HCT116 (cell line): ENCODE data around the gene SLMAP. TPM values are rescaled to one million over a fixed set of nuclear protein-coding genes. Genes with fewer than 3 reads are reported as not detected.

ENCODE experiments used
- ATAC-seq: fragments of 200-7000 bp; cut with Tn5 transposase; 2 replicates; pipeline ENCODE4 v1.9.1; 2020; ENCODE audit warnings: mild to moderate bottlenecking, moderate library complexity
- BruUV-seq: library from RNA; stranded (reverse); fragments of 400-500 nt; replicated peaks from 2 replicates; lab custom pipeline; 2021; lab: Mats Ljungman, UMichigan
- CTCF ChIA-PET: fragments of 300-600 bp; sonication (Branson Sonifier 250); formaldehyde crosslinking; loops from one replicate; lab custom pipeline; 2021; ENCODE audit warnings: antibody characterized with exemption; lab: Charles Lee
- POLR2A ChIA-PET: fragments of 300-600, 350-600 bp; sonication (Branson Sonifier 250); formaldehyde crosslinking; loops from one replicate; lab custom pipeline; 2021; ENCODE audit warnings: antibody characterized with exemption; lab: Charles Lee
- RAD21 ChIA-PET, 2 experiments: fragments of 300-600 bp; sonication (Branson Sonifier 250); formaldehyde crosslinking; loops; one replicate each; lab custom pipeline; 2023; ENCODE audit warnings: low total read pairs in 2 of 2; ENCODE audit not compliant: uncharacterized antibody in 2 of 2, unreplicated experiment in 2 of 2, low non-redundant PET in 1 of 2; lab: Charles Lee
- DNase-seq: peaks from one replicate; pipeline ENCODE4 v3.0.0-alpha.2; 2010; ENCODE audit warnings: low read depth, low spot score
- H2AFZ ChIP-seq: fragments of 200-600 bp; shearing (Covaris generic), sonication (generic); 2 replicates; pipeline ENCODE4 v1.6.1; 2017; ENCODE audit warnings: low read depth, mixed run types, mixed read lengths, antibody characterized with exemption, low read length; ENCODE audit not compliant: poor library complexity, severe bottlenecking
- H3K27ac ChIP-seq: 2 replicates; pipeline ENCODE4 v1.5.1; 2012; ENCODE audit warnings: low read depth, low read length
- H3K27me3 ChIP-seq: fragments of 200-600 bp; sonication (generic); 2 replicates; pipeline ENCODE4 v1.6.1; 2016; ENCODE audit warnings: mixed run types, low read length, mixed read lengths; ENCODE audit not compliant: insufficient read depth
- H3K36me3 ChIP-seq, 2 experiments: fragments of 200-500 bp in 1 of 2; fragments of 200-600 bp in 1 of 2; sonication (Bioruptor generic) in 1 of 2; sonication (generic) in 1 of 2; 2 replicates each; pipeline versions ENCODE4 v1.5.1 to v1.6.1; 2014 to 2016; ENCODE audit warnings: low read length in 2 of 2, inconsistent platforms in 1 of 2, mixed read lengths in 1 of 2, mixed run types in 1 of 2; ENCODE audit not compliant: insufficient read depth in 2 of 2, control insufficient read depth in 1 of 2
- H3K4me1 ChIP-seq, 2 experiments: fragments of 200-600 bp in 1 of 2; sonication (generic) in 1 of 2; 2 replicates each; pipeline versions ENCODE4 v1.5.1 to v1.6.1; 2012 to 2017; ENCODE audit warnings: low read length in 2 of 2, inconsistent platforms in 1 of 2, mild to moderate bottlenecking in 1 of 2, mixed read lengths in 1 of 2, mixed run types in 1 of 2, moderate library complexity in 1 of 2; ENCODE audit not compliant: insufficient read depth in 2 of 2, control insufficient read depth in 1 of 2
- H3K4me2 ChIP-seq: fragments of 200-600 bp; sonication (generic); 2 replicates; pipeline ENCODE4 v1.6.1; 2017; ENCODE audit warnings: mixed run types, low read length, mixed read lengths
- H3K4me3 ChIP-seq, 2 experiments: fragments of 200-600 bp in 1 of 2; sonication (generic) in 1 of 2; replicated peaks in 1 of 2; 2 replicates each; pipeline ENCODE4 v1.5.1; 2011 to 2016; ENCODE audit warnings: low read length in 2 of 2, control low read depth in 1 of 2, low read depth in 1 of 2, mild to moderate bottlenecking in 1 of 2, mixed read lengths in 1 of 2, mixed run types in 1 of 2
- H3K79me2 ChIP-seq: fragments of 200-600 bp; sonication (generic); 2 replicates; pipeline ENCODE4 v1.6.1; 2017; ENCODE audit warnings: mild to moderate bottlenecking, mixed run types, low read length, moderate library complexity, mixed read lengths; ENCODE audit not compliant: insufficient read depth
- H3K9ac ChIP-seq: fragments of 200-600 bp; sonication (generic); 2 replicates; pipeline ENCODE4 v1.6.1; 2016; ENCODE audit warnings: low read length, mixed read lengths
- H3K9me2 ChIP-seq: fragments of 200-600 bp; sonication (generic), shearing (Covaris generic); 2 replicates; pipeline ENCODE4 v1.6.1; 2017; ENCODE audit warnings: mixed run types, mild to moderate bottlenecking, moderate library complexity; ENCODE audit not compliant: insufficient read depth
- H3K9me3 ChIP-seq, 2 experiments: fragments of 200-500 bp in 1 of 2; fragments of 200-600 bp in 1 of 2; sonication (Bioruptor generic) in 1 of 2; sonication (generic) in 1 of 2; 2 replicates each; pipeline ENCODE4 v1.6.1; 2014 to 2017; ENCODE audit warnings: low read length in 2 of 2, mixed read lengths in 2 of 2, inconsistent platforms in 1 of 2, low read depth in 1 of 2, mild to moderate bottlenecking in 1 of 2, mixed run types in 1 of 2, moderate library complexity in 1 of 2; ENCODE audit not compliant: control insufficient read depth in 1 of 2, insufficient read depth in 1 of 2
- H4K20me1 ChIP-seq: fragments of 200-600 bp; sonication (generic), shearing (Covaris generic); 2 replicates; pipeline ENCODE4 v1.6.1; 2017; ENCODE audit warnings: mixed run types, mild to moderate bottlenecking, moderate library complexity; ENCODE audit not compliant: insufficient read depth
- ATF3 ChIP-seq: IDR thresholded peaks from 2 replicates; pipeline ENCODE4 v1.6.1; 2012
- CBX3 ChIP-seq: IDR thresholded peaks from 2 replicates; pipeline ENCODE4 v1.6.1; 2012; ENCODE audit warnings: low read depth
- EGR1 ChIP-seq: IDR thresholded peaks from 2 replicates; pipeline ENCODE4 v1.6.1; 2012; ENCODE audit warnings: low read depth
- ELF1 ChIP-seq: IDR thresholded peaks from 2 replicates; pipeline ENCODE4 v1.6.1; 2012; ENCODE audit warnings: low read depth, borderline replicate concordance
- EZH2 ChIP-seq: fragments of 200-600 bp; sonication (generic); IDR thresholded peaks from 2 replicates; pipeline ENCODE4 v1.6.1; 2017; ENCODE audit warnings: antibody characterized with exemption, mixed run types
- FOSL1 ChIP-seq: IDR thresholded peaks from 2 replicates; pipeline ENCODE4 v1.6.1; 2012; ENCODE audit warnings: low read depth
- JUND ChIP-seq: IDR thresholded peaks from 2 replicates; pipeline ENCODE4 v1.6.1; 2012
- POLR2A ChIP-seq: IDR thresholded peaks from 2 replicates; pipeline ENCODE4 v1.7.0; 2011; ENCODE audit warnings: borderline replicate concordance; ENCODE audit not compliant: insufficient read depth, insufficient read length; ENCODE audit errors: extremely low read depth
- POLR2AphosphoS5 ChIP-seq: IDR thresholded peaks from 2 replicates; pipeline ENCODE4 v1.6.1; 2011; ENCODE audit warnings: mild to moderate bottlenecking, low read depth, low read length, moderate library complexity
- RAD21 ChIP-seq: IDR thresholded peaks from 2 replicates; pipeline ENCODE4 v1.6.1; 2012; ENCODE audit warnings: low read depth, mild to moderate bottlenecking
- REST ChIP-seq: IDR thresholded peaks from 2 replicates; pipeline ENCODE4 v1.6.1; 2012; ENCODE audit warnings: low read depth
- SIN3A ChIP-seq: IDR thresholded peaks from 2 replicates; pipeline ENCODE4 v1.6.1; 2012; ENCODE audit warnings: low read depth
- SP1 ChIP-seq: IDR thresholded peaks from 2 replicates; pipeline ENCODE4 v1.6.1; 2012; ENCODE audit warnings: low read depth
- SRF ChIP-seq: IDR thresholded peaks from 2 replicates; pipeline ENCODE4 v1.6.1; 2012; ENCODE audit warnings: low read depth
- YY1 ChIP-seq: IDR thresholded peaks from 2 replicates; pipeline ENCODE4 v1.6.1; 2011; ENCODE audit warnings: low read length, low read depth, moderate library complexity, mild to moderate bottlenecking; ENCODE audit not compliant: insufficient replicate concordance; ENCODE audit errors: extremely low read depth
- ZBTB33 ChIP-seq: IDR thresholded peaks from 2 replicates; pipeline ENCODE4 v1.6.1; 2011; ENCODE audit warnings: mild to moderate bottlenecking, low read length, moderate library complexity; ENCODE audit not compliant: insufficient replicate concordance; ENCODE audit errors: extremely low read depth
- ZFX ChIP-seq: fragments of 450-650 bp; IDR thresholded peaks from 2 replicates; pipeline ENCODE4 v1.6.1; 2017
- ZNF274 ChIP-seq: fragments of 200-500 bp; sonication (Bioruptor generic); IDR thresholded peaks from 2 replicates; pipeline ENCODE4 v1.6.1; 2014; ENCODE audit warnings: mild to moderate bottlenecking, low read depth, low read length, inconsistent platforms
- intact Hi-C: fragments of 100-400 bp; cut with micrococcal nuclease; formaldehyde crosslinking; loops from 2 replicates; pipeline ENCODE4 v1.10.0; 2022
- total RNA-seq: library from RNA; stranded (reverse); gene quantifications from one replicate; pipeline ENCODE4 v1.2.1, GENCODE V29; 2021; ENCODE audit not compliant: unreplicated experiment
- TF ChIP-seq, protein P1 (sequence below): IDR thresholded peaks from 2 replicates; pipeline ENCODE4 v1.6.1; 2012

SLMAP gene
- total RNA-seq, 1 experiment from 2014 or later: 81.0 TPM

GRCh38 chr3:57903124-57903890, 147.2 kb downstream of the SLMAP start:
- ATAC-seq: no peak
- Histone ChIP-seq H2AFZ (no peak overlapping the region), H3K9me2 (no peaks in the 10 kb centered on the region), H3K4me2 (no peak overlapping the region), H3K9ac (no peak overlapping the region), H3K9me3 (no peaks in the 10 kb centered on the region), H3K27ac (no peak overlapping the region), H3K27me3 (no peaks in the 10 kb centered on the region), H3K4me1 (no peaks in the 10 kb centered on the region), H3K4me3 (no peak overlapping the region), H3K36me3 (peaks cover 0 to 3% of the 10 kb centered on the region in 2 experiments; a peak in 1 of 4 replicates), H4K20me1 (no peaks in the 10 kb centered on the region)
- CTCF ChIA-PET: no interaction called here
- POLR2A ChIA-PET: no interaction called here
- BruUV-seq: no TSS peak
- intact Hi-C loops: no loop called here
- TF ChIP-seq ZBTB33: no peak
- TF ChIP-seq SIN3A: no peak
- no peak for TF ChIP-seq ZFX
- TF ChIP-seq SRF: no peak
- TF ChIP-seq JUND: no peak
- TF ChIP-seq RAD21: no peak
- no peak for TF ChIP-seq EGR1
- no peak for TF ChIP-seq ELF1
- no peak for TF ChIP-seq POLR2A
- TF ChIP-seq EZH2: no peak
- TF ChIP-seq SP1: no peak
- no peak for TF ChIP-seq ZNF274
- TF ChIP-seq YY1: no peak
- TF ChIP-seq, protein P1, sequence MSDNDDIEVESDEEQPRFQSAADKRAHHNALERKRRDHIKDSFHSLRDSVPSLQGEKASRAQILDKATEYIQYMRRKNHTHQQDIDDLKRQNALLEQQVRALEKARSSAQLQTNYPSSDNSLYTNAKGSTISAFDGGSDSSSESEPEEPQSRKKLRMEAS: no peak
- no peak for TF ChIP-seq REST
- no peak for TF ChIP-seq ATF3
- no peak for TF ChIP-seq FOSL1
- no peak for TF ChIP-seq CBX3
- TF ChIP-seq POLR2AphosphoS5: no peak
- TF ChIP-seq, all 23 proteins: peak for 0
- no peak for DNase-seq
- RAD21 ChIA-PET: no interaction called here
- H3K79me2 ChIP-seq: no peaks in the 10 kb centered on the region
